ENCODE measurements around the gene TLDC2.

GRCh38 chr20:36929290-36929689, 53.4 kb downstream of the TLDC2 start:
- TF ChIP-seq, protein P1, sequence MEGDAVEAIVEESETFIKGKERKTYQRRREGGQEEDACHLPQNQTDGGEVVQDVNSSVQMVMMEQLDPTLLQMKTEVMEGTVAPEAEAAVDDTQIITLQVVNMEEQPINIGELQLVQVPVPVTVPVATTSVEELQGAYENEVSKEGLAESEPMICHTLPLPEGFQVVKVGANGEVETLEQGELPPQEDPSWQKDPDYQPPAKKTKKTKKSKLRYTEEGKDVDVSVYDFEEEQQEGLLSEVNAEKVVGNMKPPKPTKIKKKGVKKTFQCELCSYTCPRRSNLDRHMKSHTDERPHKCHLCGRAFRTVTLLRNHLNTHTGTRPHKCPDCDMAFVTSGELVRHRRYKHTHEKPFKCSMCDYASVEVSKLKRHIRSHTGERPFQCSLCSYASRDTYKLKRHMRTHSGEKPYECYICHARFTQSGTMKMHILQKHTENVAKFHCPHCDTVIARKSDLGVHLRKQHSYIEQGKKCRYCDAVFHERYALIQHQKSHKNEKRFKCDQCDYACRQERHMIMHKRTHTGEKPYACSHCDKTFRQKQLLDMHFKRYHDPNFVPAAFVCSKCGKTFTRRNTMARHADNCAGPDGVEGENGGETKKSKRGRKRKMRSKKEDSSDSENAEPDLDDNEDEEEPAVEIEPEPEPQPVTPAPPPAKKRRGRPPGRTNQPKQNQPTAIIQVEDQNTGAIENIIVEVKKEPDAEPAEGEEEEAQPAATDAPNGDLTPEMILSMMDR (IDR thresholded peaks at IDR 0.05; ENCODE audit: insufficient read depth, low read depth, low read length): no peak
- TF ChIP-seq EZH2 (IDR thresholded peaks at IDR 0.05; ENCODE audit: insufficient read depth, low read length): no peak

Data from astrocyte (in vitro differentiated cells and primary cell).